Liver (tissue), 9 donors: ENCODE results near the gene ZNF358. TPM values are rescaled to one million over a fixed set of nuclear protein-coding genes. Genes with fewer than 3 reads are reported as not detected.

Experiments used
- DNase-seq: peaks from one replicate; pipeline ENCODE4 v3.0.0-alpha.2; 2017; ENCODE audit warnings: low spot score
- H3K27ac ChIP-seq, 2 donors: one replicate each; pipeline ENCODE4 v1.7.0; 2013; ENCODE audit warnings: inconsistent platforms in 2 of 2, low read length in 2 of 2, control low read depth in 1 of 2, low read depth in 1 of 2, mild to moderate bottlenecking in 1 of 2
- H3K27me3 ChIP-seq, 4 donors: one replicate each; pipeline versions ENCODE4 v1.6.1 to v1.7.0; 2013; ENCODE audit warnings: low read length in 3 of 4, inconsistent platforms in 1 of 4, mild to moderate bottlenecking in 1 of 4, moderate library complexity in 1 of 4; ENCODE audit not compliant: control insufficient read depth in 4 of 4, insufficient read depth in 4 of 4
- H3K36me3 ChIP-seq, 4 donors: one replicate each; pipeline versions ENCODE4 v1.6.1 to v1.7.0; 2013; ENCODE audit warnings: low read length in 3 of 4, mild to moderate bottlenecking in 3 of 4, low read depth in 1 of 4, moderate library complexity in 1 of 4; ENCODE audit not compliant: control insufficient read depth in 4 of 4, insufficient read depth in 3 of 4
- H3K4me1 ChIP-seq, 4 donors: one replicate each; pipeline versions ENCODE4 v1.6.1 to v1.7.0; 2013; ENCODE audit warnings: low read length in 3 of 4, mild to moderate bottlenecking in 3 of 4, moderate library complexity in 1 of 4; ENCODE audit not compliant: control insufficient read depth in 4 of 4, insufficient read depth in 4 of 4
- H3K4me3 ChIP-seq, 3 donors: one replicate each; pipeline versions ENCODE4 v1.6.1 to v1.7.0; 2013; ENCODE audit warnings: low read length in 3 of 3, control low read depth in 1 of 3, low read depth in 1 of 3, mild to moderate bottlenecking in 1 of 3
- H3K9ac ChIP-seq, 2 donors: one replicate each; pipeline ENCODE4 v1.7.0; 2013; ENCODE audit warnings: low read length in 2 of 2, mild to moderate bottlenecking in 2 of 2, moderate library complexity in 2 of 2, control low read depth in 1 of 2, low read depth in 1 of 2
- H3K9me3 ChIP-seq, 4 donors: one replicate each; pipeline versions ENCODE4 v1.6.1 to v1.7.0; 2013; ENCODE audit warnings: low read length in 3 of 4; ENCODE audit not compliant: control insufficient read depth in 4 of 4
- ATF3 ChIP-seq: IDR thresholded peaks from 2 replicates; pipeline ENCODE4 v1.6.1; 2016; ENCODE audit warnings: antibody characterized with exemption
- CTCF ChIP-seq: fragments of 150-350 bp; IDR thresholded peaks from 2 replicates; pipeline ENCODE4 v1.5.1; 2017; ENCODE audit warnings: improper control_type of control experiment, low read depth, low read length; ENCODE audit not compliant: missing input control
- EGR1 ChIP-seq, 2 donors: IDR thresholded peaks; 2 replicates each; pipeline ENCODE4 v1.6.1; 2016 to 2018; ENCODE audit warnings: antibody characterized with exemption in 2 of 2, low read depth in 2 of 2
- FOXA1 ChIP-seq: IDR thresholded peaks from 2 replicates; pipeline ENCODE4 v1.6.1; 2016; ENCODE audit warnings: antibody characterized with exemption
- FOXA2 ChIP-seq: IDR thresholded peaks from 2 replicates; pipeline ENCODE4 v1.6.1; 2016; ENCODE audit warnings: antibody characterized with exemption
- GABPA ChIP-seq, 2 donors: IDR thresholded peaks in 1 of 2; conservative IDR thresholded peaks in 1 of 2; 2 replicates each; pipeline ENCODE4 v1.6.1; 2016; ENCODE audit warnings: antibody characterized with exemption in 2 of 2, mild to moderate bottlenecking in 1 of 2, moderate library complexity in 1 of 2
- HNF4A ChIP-seq, 2 donors: conservative IDR thresholded peaks; 2 replicates each; pipeline ENCODE4 v1.6.1; 2016; ENCODE audit warnings: antibody characterized with exemption in 2 of 2, mild to moderate bottlenecking in 2 of 2
- NR2F2 ChIP-seq: IDR thresholded peaks from 2 replicates; pipeline ENCODE4 v1.6.1; 2016; ENCODE audit warnings: antibody characterized with exemption
- RAD21 ChIP-seq, 2 donors: IDR thresholded peaks; 2 replicates each; pipeline ENCODE4 v1.6.1; 2016; ENCODE audit warnings: antibody characterized with exemption in 2 of 2, mild to moderate bottlenecking in 2 of 2
- REST ChIP-seq: IDR thresholded peaks from 2 replicates; pipeline ENCODE4 v1.6.1; 2016; ENCODE audit warnings: antibody characterized with exemption, mild to moderate bottlenecking
- RXRA ChIP-seq, 2 donors: IDR thresholded peaks; 2 replicates each; pipeline ENCODE4 v1.6.1; 2017 to 2018; ENCODE audit warnings: antibody characterized with exemption in 2 of 2, mild to moderate bottlenecking in 1 of 2
- SP1 ChIP-seq: IDR thresholded peaks from 2 replicates; pipeline ENCODE4 v1.6.1; 2018; ENCODE audit warnings: antibody characterized with exemption, mild to moderate bottlenecking
- TAF1 ChIP-seq: conservative IDR thresholded peaks from 2 replicates; pipeline ENCODE4 v1.6.1; 2016; ENCODE audit warnings: antibody characterized with exemption, mild to moderate bottlenecking
- YY1 ChIP-seq: IDR thresholded peaks from 2 replicates; pipeline ENCODE4 v1.6.1; 2016; ENCODE audit warnings: antibody characterized with exemption, mild to moderate bottlenecking
- ZBTB33 ChIP-seq: IDR thresholded peaks from 2 replicates; pipeline ENCODE4 v1.6.1; 2016; ENCODE audit warnings: antibody characterized with exemption
- WGBS: extraction: QIAGEN DNeasy Blood & Tissue Kit; methylation state at CpG from one replicate; pipeline ENCODE4 v1.1.7; 2013; 5-methylcytosine and 5-hydroxymethylcytosine counted together
- polyA plus RNA-seq, 2 donors: library from polyadenylated mRNA; stranded (reverse) in 1 of 2; unstranded in 1 of 2; fragments of 200-250 nt in 1 of 2; fragments of >200 nt in 1 of 2; fragmentation: Nextera tagmentation in 1 of 2; extraction: Ambion mirVana in 1 of 2; gene quantifications; one replicate each; pipeline versions ENCODE4 v1.2.1 to v1.2.3, GENCODE V29; 2013 to 2015
- total RNA-seq, 2 donors: library from RNA; depleted of rRNA; stranded (reverse); fragments of >200 nt; gene quantifications; one replicate each; pipeline ENCODE4 v1.2.3, GENCODE V29; 2014
- donor health status: healthy.
- donor health status: healthy.
- donor health status: healthy.
- donor health status: healthy.
- donor health status: healthy.

The ZNF358 gene
- total and polyA plus RNA-seq, 4 donors, result 5.7 to 18.2 (median 12.5) TPM

- TF ChIP-seq CTCF (no peak), GABPA (IDR thresholded peaks at IDR 0.05 in 1 of 2, conservative IDR thresholded peaks at IDR 0.05 in 1 of 2) (no peak), FOXA2 (no peak), HNF4A (conservative IDR thresholded peaks at IDR 0.05) (no peak)
- Histone ChIP-seq H3K27me3 (no peaks in the 10 kb centered on the region), H3K4me1 (no peaks in the 10 kb centered on the region), H3K27ac (no peak overlapping the region), H3K9me3 (no peaks in the 10 kb centered on the region), H3K4me3 (no peak overlapping the region), H3K36me3 (peaks cover 6 to 33% (median 16%) of the 10 kb centered on the region in 4 donors), H3K9ac (no peak overlapping the region)
- DNase-seq, result no peak
- 90% methylated on average over 42 of the region's 42 CpGs for WGBS
Observed at GRCh38 chr19:7471696-7472615, 43.9 kb upstream of the ZNF358 start.

GRCh38 chr19:7475665-7476064 is 40.2 kb upstream of the ZNF358 start:
- no peak overlapping the region for H3K27ac ChIP-seq

More at GRCh38 chr19:7475665-7476064, 40.2 kb upstream of the ZNF358 start:
- no peaks in the 10 kb centered on the region for H3K9me3 ChIP-seq
- TF ChIP-seq CTCF, result no peak
- TF ChIP-seq REST, result no peak
- TF ChIP-seq EGR1 (IDR thresholded peaks at IDR 0.05; ENCODE audit: low read depth in 2 of 2), result no peak
- no peak for TF ChIP-seq SP1
- TF ChIP-seq ATF3, result no peak
- TF ChIP-seq RAD21 (IDR thresholded peaks at IDR 0.05), result no peak
- TF ChIP-seq FOXA1, result no peak
- TF ChIP-seq HNF4A (conservative IDR thresholded peaks at IDR 0.05), result no peak
- no peak for TF ChIP-seq ZBTB33
- TF ChIP-seq NR2F2, result no peak
- TF ChIP-seq YY1, result no peak
- TF ChIP-seq RXRA (IDR thresholded peaks at IDR 0.05), result no peak
- no peak for TF ChIP-seq TAF1
- TF ChIP-seq GABPA (IDR thresholded peaks at IDR 0.05 in 1 of 2, conservative IDR thresholded peaks at IDR 0.05 in 1 of 2), result no peak
- H3K36me3 ChIP-seq, result peaks cover 0 to 8% (median 3%) of the 10 kb centered on the region in 4 donors
- H3K4me3 ChIP-seq, result no peak overlapping the region
- no peaks in the 10 kb centered on the region for H3K4me1 ChIP-seq
- no peaks in the 10 kb centered on the region for H3K27me3 ChIP-seq
- DNase-seq, result no peak
- H3K9ac ChIP-seq, result no peak overlapping the region
- WGBS, result 93% methylated on average over 6 of the region's 6 CpGs
